WTC11 (cell line): ENCODE data around the gene GNG4. TPM values are rescaled to one million over a fixed set of nuclear protein-coding genes. Genes with fewer than 3 reads are reported as not detected.
"Not testable (repeated sequence)": the region's sequence is repeated elsewhere in the genome, so short reads cannot be mapped to it uniquely, and the experiment has no call there.

ENCODE experiments used
- ATAC-seq: fragments of 200-7000 bp; cut with Tn5 transposase; 2 replicates; pipeline ENCODE4 v1.10.0; 2021; ENCODE audit warnings: mild to moderate bottlenecking, moderate library complexity
- CTCF ChIA-PET: fragments of 300-600 bp; sonication (Branson Sonifier 250); formaldehyde crosslinking; loops from one replicate; lab custom pipeline; 2021; ENCODE audit warnings: antibody characterized with exemption; lab: Charles Lee
- POLR2A ChIA-PET: fragments of 350-600 bp; sonication (Branson Sonifier 250); formaldehyde crosslinking; loops from one replicate; lab custom pipeline; 2021; ENCODE audit warnings: antibody characterized with exemption; lab: Charles Lee
- DNase-seq: peaks from one replicate; pipeline ENCODE4 v3.0.0; 2021; ENCODE audit warnings: low spot score
- H3K27ac Mint-ChIP-seq: 2 replicates; pipeline ENCODE4 v1.8.0; 2021; ENCODE audit warnings: mixed read lengths
- H3K27me3 Mint-ChIP-seq: 2 replicates; pipeline ENCODE4 v1.8.0; 2021; ENCODE audit warnings: low read depth, mild to moderate bottlenecking, moderate library complexity, mixed read lengths
- H3K36me3 Mint-ChIP-seq: 2 replicates; pipeline ENCODE4 v1.8.0; 2021; ENCODE audit warnings: mixed read lengths
- H3K4me1 Mint-ChIP-seq: 2 replicates; pipeline ENCODE4 v1.8.0; 2022; ENCODE audit warnings: mixed read lengths
- H3K4me3 Mint-ChIP-seq: 2 replicates; pipeline ENCODE4 v1.8.0; 2021; ENCODE audit warnings: mild to moderate bottlenecking, moderate library complexity, mixed read lengths
- H3K9me3 Mint-ChIP-seq: 2 replicates; pipeline ENCODE4 v1.8.0; 2021; ENCODE audit warnings: mixed read lengths
- CBFB ChIP-seq: sonication (generic); formaldehyde crosslinking; IDR thresholded peaks from 2 replicates; pipeline ENCODE4 v1.8.1; 2022; ENCODE audit warnings: mild to moderate bottlenecking, low read depth, missing genetic modification reagents
- CREM ChIP-seq: sonication (generic); formaldehyde crosslinking; IDR thresholded peaks from 2 replicates; pipeline ENCODE4 v1.8.1; 2022; ENCODE audit warnings: mild to moderate bottlenecking, missing genetic modification reagents, moderate library complexity
- ETV6 ChIP-seq: sonication (generic); formaldehyde crosslinking; IDR thresholded peaks from 2 replicates; pipeline ENCODE4 v1.8.1; 2022; ENCODE audit warnings: mild to moderate bottlenecking, missing genetic modification reagents
- FOXK1 ChIP-seq: sonication (generic); formaldehyde crosslinking; IDR thresholded peaks from 2 replicates; pipeline ENCODE4 v1.8.0; 2022; ENCODE audit warnings: mild to moderate bottlenecking, moderate library complexity, missing genetic modification reagents
- GABPB1 ChIP-seq: sonication (generic); formaldehyde crosslinking; IDR thresholded peaks from 2 replicates; pipeline ENCODE4 v1.8.1; 2023; ENCODE audit warnings: mild to moderate bottlenecking, missing genetic modification reagents
- IRF2 ChIP-seq: sonication (generic); formaldehyde crosslinking; IDR thresholded peaks from 2 replicates; pipeline ENCODE4 v1.8.0; 2022; ENCODE audit warnings: low read depth, missing genetic modification reagents, borderline replicate concordance
- JUN ChIP-seq: sonication (generic); formaldehyde crosslinking; IDR thresholded peaks from 2 replicates; pipeline ENCODE4 v1.8.0; 2023; ENCODE audit warnings: mild to moderate bottlenecking, missing genetic modification reagents
- NFYB ChIP-seq: sonication (generic); formaldehyde crosslinking; conservative IDR thresholded peaks from 2 replicates; pipeline ENCODE4 v1.8.0; 2022; ENCODE audit warnings: low read depth, missing genetic modification reagents
- NR1H2 ChIP-seq: sonication (generic); formaldehyde crosslinking; IDR thresholded peaks from 2 replicates; pipeline ENCODE4 v1.9.0; 2021; ENCODE audit warnings: mild to moderate bottlenecking, moderate library complexity, missing genetic modification reagents
- TEAD1 ChIP-seq: sonication (generic); formaldehyde crosslinking; IDR thresholded peaks from 2 replicates; pipeline ENCODE4 v1.8.0; 2022; ENCODE audit warnings: mild to moderate bottlenecking, missing genetic modification reagents
- ZNF138 ChIP-seq: sonication (generic); formaldehyde crosslinking; conservative IDR thresholded peaks from 2 replicates; pipeline ENCODE4 v1.8.1; 2022; ENCODE audit warnings: mild to moderate bottlenecking, moderate library complexity, missing genetic modification reagents
- ZNF317 ChIP-seq: sonication (generic); formaldehyde crosslinking; IDR thresholded peaks from 2 replicates; pipeline ENCODE4 v1.8.1; 2023; ENCODE audit warnings: low read depth, mild to moderate bottlenecking, moderate library complexity, missing genetic modification reagents, borderline replicate concordance
- ZNF396 ChIP-seq: fragments of 250-450 bp; sonication (Bioruptor Pico); IDR thresholded peaks from 2 replicates; pipeline ENCODE4 v1.8.0; 2021; ENCODE audit warnings: mild to moderate bottlenecking, moderate library complexity, borderline replicate concordance
- ZNF671 ChIP-seq: fragments of 250-450 bp; sonication (Bioruptor Pico); IDR thresholded peaks from 2 replicates; pipeline ENCODE4 v1.8.0; 2021; ENCODE audit warnings: mild to moderate bottlenecking
- total RNA-seq: library from RNA; stranded (reverse); gene quantifications from 3 replicates; pipeline ENCODE4 v1.2.3, GENCODE V29; 2021
- TF ChIP-seq, protein P1 (sequence below): fragments of 250-450 bp; sonication (Bioruptor Pico); IDR thresholded peaks from 2 replicates; pipeline ENCODE4 v1.8.0; 2021; ENCODE audit warnings: mild to moderate bottlenecking
- TF ChIP-seq, protein P2 (sequence below): sonication (generic); formaldehyde crosslinking; IDR thresholded peaks from 2 replicates; pipeline ENCODE4 v1.8.0; 2022; ENCODE audit warnings: mild to moderate bottlenecking, missing genetic modification reagents
- TF ChIP-seq, protein P3 (sequence below): sonication (generic); formaldehyde crosslinking; IDR thresholded peaks from 2 replicates; pipeline ENCODE4 v1.8.1; 2022; ENCODE audit warnings: low read depth, missing genetic modification reagents, borderline replicate concordance
- TF ChIP-seq, protein P4 (sequence below): sonication (generic); formaldehyde crosslinking; IDR thresholded peaks from 2 replicates; pipeline ENCODE4 v1.8.1; 2023; ENCODE audit warnings: mild to moderate bottlenecking, missing genetic modification reagents, moderate library complexity
- TF ChIP-seq, protein P5 (sequence below): sonication (generic); formaldehyde crosslinking; IDR thresholded peaks from 2 replicates; pipeline ENCODE4 v1.8.1; 2023; ENCODE audit warnings: mild to moderate bottlenecking, missing genetic modification reagents, borderline replicate concordance
- TF ChIP-seq, protein P6 (sequence below): sonication (generic); formaldehyde crosslinking; IDR thresholded peaks from 2 replicates; pipeline ENCODE4 v1.8.0; 2022; ENCODE audit warnings: mild to moderate bottlenecking, missing genetic modification reagents

The GNG4 gene
- total RNA-seq, 1 experiment from 2014 or later, result 38.3 TPM

DNA sequence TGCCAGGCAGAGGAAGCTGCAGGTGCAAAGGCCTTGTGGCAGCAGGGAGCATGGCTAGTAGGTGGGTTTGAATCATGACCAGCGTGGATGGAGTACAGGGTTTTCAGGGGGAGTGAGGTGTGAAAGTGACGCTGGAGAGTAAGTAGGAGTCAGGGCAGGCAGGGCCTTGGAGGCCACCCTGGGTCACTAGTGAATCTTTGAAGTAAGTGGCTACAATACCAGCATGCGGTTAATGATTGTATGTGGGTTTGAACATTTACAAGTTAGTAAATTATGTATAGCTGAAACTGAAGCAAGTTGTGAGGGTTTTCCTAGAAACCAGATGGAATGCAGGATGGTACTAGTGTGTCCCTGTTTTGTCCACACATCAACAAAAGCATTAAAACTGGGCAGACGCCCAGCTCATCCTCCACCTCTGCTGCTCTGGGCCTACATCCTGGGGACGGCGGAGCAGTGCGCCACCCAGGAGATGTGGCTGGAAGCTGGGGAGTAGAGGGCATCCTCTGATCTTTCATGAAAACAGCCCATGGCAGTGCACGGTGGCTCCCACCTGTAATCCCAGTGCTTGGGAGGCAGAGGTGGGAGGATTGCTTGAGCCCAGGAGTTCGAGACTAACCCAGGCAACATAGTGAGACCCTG is 104.2 kb downstream of the GNG4 start:
- H3K36me3 Mint-ChIP-seq, result no peaks in the 10 kb centered on the region
- CTCF ChIA-PET, result interaction anchor here (0.8 to 2.5 kb wide), 6 partner anchors 11 to 56 kb away, joined by 3 to 20 read pairs (median 8); no protein-coding TSS in a partner anchor

DNA sequence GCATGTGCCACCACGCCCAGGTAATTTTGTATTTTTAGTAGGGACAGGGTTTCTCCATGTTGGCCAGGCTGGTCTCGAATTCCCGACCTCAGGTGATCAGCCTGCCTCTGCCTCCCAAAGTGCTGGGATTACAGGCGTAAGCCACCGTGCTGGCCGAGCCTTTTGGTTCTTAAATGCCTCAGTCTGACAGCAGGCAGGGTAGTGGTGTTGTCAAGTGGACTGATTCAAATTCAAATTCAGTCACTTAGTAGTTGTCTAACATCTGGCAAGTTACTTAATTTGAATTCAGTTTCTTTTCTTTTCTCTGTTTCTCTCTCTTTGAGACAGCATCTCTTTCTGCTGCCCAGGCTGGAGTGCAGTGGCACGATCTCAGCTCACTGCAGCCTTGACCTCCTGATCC is 106.7 kb downstream of the GNG4 start:
- POLR2A ChIA-PET, DNase-seq, H3K36me3 Mint-ChIP-seq, H3K27me3 Mint-ChIP-seq, H3K27ac Mint-ChIP-seq, H3K9me3 Mint-ChIP-seq, H3K4me3 Mint-ChIP-seq: not testable (repeated sequence)
- H3K4me1 Mint-ChIP-seq, result peaks cover 21% of the 10 kb centered on the region
- CTCF ChIA-PET, result interaction anchor here (0.6 kb wide), 1 partner anchor 287 kb away, joined by 3 read pairs; no protein-coding TSS in a partner anchor
- ATAC-seq, result peak; percentile 72

More for the DNA sequence above, 104.2 kb downstream of the GNG4 start:
- H3K9me3 Mint-ChIP-seq, result no peaks in the 10 kb centered on the region
- no peak overlapping the region; the same call in 1 of the 2 replicates for H3K27ac Mint-ChIP-seq
- H3K4me1 Mint-ChIP-seq, result peaks cover 21% of the 10 kb centered on the region
- H3K27me3 Mint-ChIP-seq, result no peaks in the 10 kb centered on the region
- TF ChIP-seq, protein P1, sequence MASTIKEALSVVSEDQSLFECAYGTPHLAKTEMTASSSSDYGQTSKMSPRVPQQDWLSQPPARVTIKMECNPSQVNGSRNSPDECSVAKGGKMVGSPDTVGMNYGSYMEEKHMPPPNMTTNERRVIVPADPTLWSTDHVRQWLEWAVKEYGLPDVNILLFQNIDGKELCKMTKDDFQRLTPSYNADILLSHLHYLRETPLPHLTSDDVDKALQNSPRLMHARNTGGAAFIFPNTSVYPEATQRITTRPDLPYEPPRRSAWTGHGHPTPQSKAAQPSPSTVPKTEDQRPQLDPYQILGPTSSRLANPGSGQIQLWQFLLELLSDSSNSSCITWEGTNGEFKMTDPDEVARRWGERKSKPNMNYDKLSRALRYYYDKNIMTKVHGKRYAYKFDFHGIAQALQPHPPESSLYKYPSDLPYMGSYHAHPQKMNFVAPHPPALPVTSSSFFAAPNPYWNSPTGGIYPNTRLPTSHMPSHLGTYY, result no peak
- no peak overlapping the region for H3K4me3 Mint-ChIP-seq
- ATAC-seq (no peak), DNase-seq (no peak)
- POLR2A ChIA-PET, result interaction anchor here (1.4 kb wide), 1 partner anchor 12 kb away, joined by 3 read pairs; no protein-coding TSS in a partner anchor

DNA sequence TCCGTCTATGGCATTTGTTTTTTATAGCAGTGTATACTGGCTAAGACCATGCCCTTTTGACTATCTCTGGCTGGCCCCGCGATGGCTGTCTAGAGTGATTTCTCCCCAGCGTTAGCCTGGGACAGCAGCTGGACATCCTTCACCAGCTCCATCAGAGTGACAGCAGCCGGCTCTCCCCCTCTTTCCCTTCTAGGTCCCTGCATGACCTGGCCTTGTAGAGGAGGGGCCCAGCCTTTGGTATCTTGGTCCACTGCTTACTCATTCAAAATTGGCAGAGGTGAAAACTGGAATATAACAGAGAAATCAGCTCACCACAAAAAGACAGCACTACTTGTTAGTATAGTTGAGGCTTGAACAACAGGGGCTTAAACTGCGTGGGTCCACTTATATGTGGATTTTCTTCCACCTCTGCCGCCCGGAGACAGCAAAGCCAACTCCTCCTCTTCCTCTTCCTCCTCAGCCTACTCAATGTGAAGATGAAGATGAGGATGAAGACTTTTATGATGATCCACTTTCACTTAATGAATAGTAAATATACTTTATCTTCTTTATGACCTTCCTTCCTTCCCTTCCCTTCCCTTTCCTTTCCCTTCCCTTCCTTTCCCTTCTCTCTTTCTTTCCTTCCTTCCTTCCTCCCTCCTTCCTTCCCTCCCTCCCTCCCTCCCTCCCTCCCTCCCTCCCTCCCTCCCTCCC is 116.0 kb downstream of the GNG4 start:
- TF ChIP-seq FOXK1, result no peak
- TF ChIP-seq JUN (CRISPR knock-in tag), result no peak
- no peak for TF ChIP-seq CREM (CRISPR knock-in tag)
- TF ChIP-seq CBFB (CRISPR knock-in tag), result no peak
- TF ChIP-seq, protein P2, sequence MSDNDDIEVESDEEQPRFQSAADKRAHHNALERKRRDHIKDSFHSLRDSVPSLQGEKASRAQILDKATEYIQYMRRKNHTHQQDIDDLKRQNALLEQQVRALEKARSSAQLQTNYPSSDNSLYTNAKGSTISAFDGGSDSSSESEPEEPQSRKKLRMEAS (CRISPR knock-in tag), result no peak
- no peak for TF ChIP-seq ZNF396 (CRISPR knock-in tag)
- TF ChIP-seq, protein P3, sequence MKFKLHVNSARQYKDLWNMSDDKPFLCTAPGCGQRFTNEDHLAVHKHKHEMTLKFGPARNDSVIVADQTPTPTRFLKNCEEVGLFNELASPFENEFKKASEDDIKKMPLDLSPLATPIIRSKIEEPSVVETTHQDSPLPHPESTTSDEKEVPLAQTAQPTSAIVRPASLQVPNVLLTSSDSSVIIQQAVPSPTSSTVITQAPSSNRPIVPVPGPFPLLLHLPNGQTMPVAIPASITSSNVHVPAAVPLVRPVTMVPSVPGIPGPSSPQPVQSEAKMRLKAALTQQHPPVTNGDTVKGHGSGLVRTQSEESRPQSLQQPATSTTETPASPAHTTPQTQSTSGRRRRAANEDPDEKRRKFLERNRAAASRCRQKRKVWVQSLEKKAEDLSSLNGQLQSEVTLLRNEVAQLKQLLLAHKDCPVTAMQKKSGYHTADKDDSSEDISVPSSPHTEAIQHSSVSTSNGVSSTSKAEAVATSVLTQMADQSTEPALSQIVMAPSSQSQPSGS, result no peak
- no peak for TF ChIP-seq NR1H2
- TF ChIP-seq ZNF317, result no peak
- no peak for TF ChIP-seq IRF2 (CRISPR knock-in tag)
- TF ChIP-seq ETV6, result no peak
- no peak for TF ChIP-seq TEAD1 (CRISPR knock-in tag)
- TF ChIP-seq NFYB (CRISPR knock-in tag), result no peak
- TF ChIP-seq, protein P4, sequence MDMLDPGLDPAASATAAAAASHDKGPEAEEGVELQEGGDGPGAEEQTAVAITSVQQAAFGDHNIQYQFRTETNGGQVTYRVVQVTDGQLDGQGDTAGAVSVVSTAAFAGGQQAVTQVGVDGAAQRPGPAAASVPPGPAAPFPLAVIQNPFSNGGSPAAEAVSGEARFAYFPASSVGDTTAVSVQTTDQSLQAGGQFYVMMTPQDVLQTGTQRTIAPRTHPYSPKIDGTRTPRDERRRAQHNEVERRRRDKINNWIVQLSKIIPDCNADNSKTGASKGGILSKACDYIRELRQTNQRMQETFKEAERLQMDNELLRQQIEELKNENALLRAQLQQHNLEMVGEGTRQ, result no peak
- H3K4me3 Mint-ChIP-seq, result no peak overlapping the region
- ATAC-seq, result no peak
- no peaks in the 10 kb centered on the region for H3K36me3 Mint-ChIP-seq
- H3K27me3 Mint-ChIP-seq, result no peaks in the 10 kb centered on the region
- H3K4me1 Mint-ChIP-seq, result no peaks in the 10 kb centered on the region
- no peaks in the 10 kb centered on the region for H3K9me3 Mint-ChIP-seq
- CTCF ChIA-PET, result interaction anchor here (1.0 to 1.2 kb wide), 3 partner anchors 16 to 29 kb away, joined by 3 read pairs; no protein-coding TSS in a partner anchor
- POLR2A ChIA-PET, result no interaction called here
- no peak overlapping the region for H3K27ac Mint-ChIP-seq
- no peak for DNase-seq

DNA sequence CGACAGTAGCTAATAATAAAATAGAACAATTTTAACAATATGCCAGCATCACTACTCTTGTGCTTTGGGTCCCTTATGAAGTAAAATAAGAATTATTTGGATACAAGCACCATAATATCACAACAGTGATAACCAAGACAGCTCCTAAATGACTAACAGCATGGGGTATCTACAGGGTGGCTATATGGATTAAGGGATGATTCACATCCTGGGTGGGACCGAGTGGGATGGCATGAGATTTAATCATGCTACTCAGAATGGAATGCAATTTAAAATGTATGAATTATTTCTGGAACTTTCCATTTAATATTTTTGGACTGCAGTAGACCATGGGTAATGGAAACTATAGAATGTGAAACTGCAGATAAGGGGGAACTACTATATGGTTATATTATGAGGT is 117.2 kb downstream of the GNG4 start:
- CTCF ChIA-PET, result interaction anchor here (1.1 kb wide), 1 partner anchor 15 kb away, joined by 3 read pairs; no protein-coding TSS in a partner anchor
- TF ChIP-seq ZNF671 (no peak), GABPB1 (no peak), ZNF138 (CRISPR knock-in tag) (no peak)
- TF ChIP-seq, protein P5, sequence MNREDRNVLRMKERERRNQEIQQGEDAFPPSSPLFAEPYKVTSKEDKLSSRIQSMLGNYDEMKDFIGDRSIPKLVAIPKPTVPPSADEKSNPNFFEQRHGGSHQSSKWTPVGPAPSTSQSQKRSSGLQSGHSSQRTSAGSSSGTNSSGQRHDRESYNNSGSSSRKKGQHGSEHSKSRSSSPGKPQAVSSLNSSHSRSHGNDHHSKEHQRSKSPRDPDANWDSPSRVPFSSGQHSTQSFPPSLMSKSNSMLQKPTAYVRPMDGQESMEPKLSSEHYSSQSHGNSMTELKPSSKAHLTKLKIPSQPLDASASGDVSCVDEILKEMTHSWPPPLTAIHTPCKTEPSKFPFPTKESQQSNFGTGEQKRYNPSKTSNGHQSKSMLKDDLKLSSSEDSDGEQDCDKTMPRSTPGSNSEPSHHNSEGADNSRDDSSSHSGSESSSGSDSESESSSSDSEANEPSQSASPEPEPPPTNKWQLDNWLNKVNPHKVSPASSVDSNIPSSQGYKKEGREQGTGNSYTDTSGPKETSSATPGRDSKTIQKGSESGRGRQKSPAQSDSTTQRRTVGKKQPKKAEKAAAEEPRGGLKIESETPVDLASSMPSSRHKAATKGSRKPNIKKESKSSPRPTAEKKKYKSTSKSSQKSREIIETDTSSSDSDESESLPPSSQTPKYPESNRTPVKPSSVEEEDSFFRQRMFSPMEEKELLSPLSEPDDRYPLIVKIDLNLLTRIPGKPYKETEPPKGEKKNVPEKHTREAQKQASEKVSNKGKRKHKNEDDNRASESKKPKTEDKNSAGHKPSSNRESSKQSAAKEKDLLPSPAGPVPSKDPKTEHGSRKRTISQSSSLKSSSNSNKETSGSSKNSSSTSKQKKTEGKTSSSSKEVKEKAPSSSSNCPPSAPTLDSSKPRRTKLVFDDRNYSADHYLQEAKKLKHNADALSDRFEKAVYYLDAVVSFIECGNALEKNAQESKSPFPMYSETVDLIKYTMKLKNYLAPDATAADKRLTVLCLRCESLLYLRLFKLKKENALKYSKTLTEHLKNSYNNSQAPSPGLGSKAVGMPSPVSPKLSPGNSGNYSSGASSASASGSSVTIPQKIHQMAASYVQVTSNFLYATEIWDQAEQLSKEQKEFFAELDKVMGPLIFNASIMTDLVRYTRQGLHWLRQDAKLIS, result no peak
- TF ChIP-seq, protein P6, sequence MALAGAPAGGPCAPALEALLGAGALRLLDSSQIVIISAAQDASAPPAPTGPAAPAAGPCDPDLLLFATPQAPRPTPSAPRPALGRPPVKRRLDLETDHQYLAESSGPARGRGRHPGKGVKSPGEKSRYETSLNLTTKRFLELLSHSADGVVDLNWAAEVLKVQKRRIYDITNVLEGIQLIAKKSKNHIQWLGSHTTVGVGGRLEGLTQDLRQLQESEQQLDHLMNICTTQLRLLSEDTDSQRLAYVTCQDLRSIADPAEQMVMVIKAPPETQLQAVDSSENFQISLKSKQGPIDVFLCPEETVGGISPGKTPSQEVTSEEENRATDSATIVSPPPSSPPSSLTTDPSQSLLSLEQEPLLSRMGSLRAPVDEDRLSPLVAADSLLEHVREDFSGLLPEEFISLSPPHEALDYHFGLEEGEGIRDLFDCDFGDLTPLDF (CRISPR knock-in tag), result no peak

More for the DNA sequence above, 117.2 kb downstream of the GNG4 start:
- ATAC-seq (no peak), DNase-seq (no peak)
- POLR2A ChIA-PET, result no interaction called here
- Mint-ChIP-seq H3K27ac (no peak overlapping the region), H3K9me3 (no peaks in the 10 kb centered on the region), H3K27me3 (no peaks in the 10 kb centered on the region), H3K4me3 (no peak overlapping the region), H3K36me3 (no peaks in the 10 kb centered on the region), H3K4me1 (no peaks in the 10 kb centered on the region)
